Measurements from ENCODE around the gene PIH1D2. TPM values are rescaled to one million over a fixed set of nuclear protein-coding genes. Genes with fewer than 3 reads are reported as not detected.

The PIH1D2 gene
- total RNA-seq, 1 experiment from 2014 or later, result 2.0 TPM

Other genes starting within 250 kb of the PIH1D2 start
- gene ALG9, start 202.4 kb downstream of the PIH1D2 start, total RNA-seq (2014; rRNA removed), result 41.2 and 44.4 TPM in 2 replicates
- gene FDXACB1, start 194.9 kb downstream of the PIH1D2 start, total RNA-seq (2014; rRNA removed), result 2.8 and 2.9 TPM in 2 replicates
- gene CFAP68, start 194.5 kb downstream of the PIH1D2 start, total RNA-seq (2014; rRNA removed), result 19.9 and 27.1 TPM in 2 replicates
- 69.9 and 70.6 TPM in 2 replicates for gene CRYAB, start 162.2 kb downstream of the PIH1D2 start, total RNA-seq (2014; rRNA removed)
- 0.58 and 1.6 TPM in 2 replicates for gene HSPB2, start 161.3 kb downstream of the PIH1D2 start, total RNA-seq (2014; rRNA removed)
- 1.2 and 2.1 TPM in 2 replicates for gene C11orf52, start 155.1 kb downstream of the PIH1D2 start, total RNA-seq (2014; rRNA removed)
- 17.0 and 17.1 TPM in 2 replicates for gene DIXDC1, start 136.7 kb downstream of the PIH1D2 start, total RNA-seq (2014; rRNA removed)
- gene DLAT, start 48.6 kb downstream of the PIH1D2 start, total RNA-seq (2014; rRNA removed), result 45.2 and 47.6 TPM in 2 replicates
- 15.4 and 27.5 TPM in 2 replicates for gene NKAPD1, start 282 bp upstream of the PIH1D2 start, total RNA-seq (2014; rRNA removed)
- 17.2 and 30.4 TPM in 2 replicates for gene TIMM8B, start 12.7 kb upstream of the PIH1D2 start, total RNA-seq (2014; rRNA removed)
- gene SDHD, start 12.9 kb upstream of the PIH1D2 start, total RNA-seq (2014; rRNA removed), result 86.6 and 99.8 TPM in 2 replicates
- 0.23 and 1.2 TPM in 2 replicates for gene IL18, start 90.1 kb upstream of the PIH1D2 start, total RNA-seq (2014; rRNA removed)
- not detected in 2 replicates for gene TEX12, start 93.4 kb upstream of the PIH1D2 start, total RNA-seq (2014; rRNA removed)
- 0.19 and 0.23 TPM in 2 replicates for gene BCO2, start 101.5 kb upstream of the PIH1D2 start, total RNA-seq (2014; rRNA removed)
- gene PTS, start 152.4 kb upstream of the PIH1D2 start, total RNA-seq (2014; rRNA removed), result 28.3 and 30.1 TPM in 2 replicates
- gene PLET1, start 186.8 kb upstream of the PIH1D2 start, total RNA-seq (2014; rRNA removed), result not detected in 2 replicates